Stomach smooth muscle (tissue), 2 donors: ENCODE results near the gene HAPLN3.

ENCODE experiments used
- H3K27ac ChIP-seq: one replicate; pipeline ENCODE4 v1.7.0; 2013; ENCODE audit warnings: mild to moderate bottlenecking, low read length, inconsistent platforms
- H3K27me3 ChIP-seq, 2 donors: one replicate each; pipeline ENCODE4 v1.7.0; 2013; ENCODE audit warnings: low read length in 2 of 2; ENCODE audit not compliant: insufficient read depth in 2 of 2, control insufficient read depth in 1 of 2
- H3K36me3 ChIP-seq, 2 donors: one replicate each; pipeline ENCODE4 v1.7.0; 2013; ENCODE audit warnings: low read length in 2 of 2; ENCODE audit not compliant: control insufficient read depth in 2 of 2, insufficient read depth in 2 of 2
- H3K4me1 ChIP-seq: one replicate; pipeline ENCODE4 v1.7.0; 2013; ENCODE audit warnings: low read length; ENCODE audit not compliant: control insufficient read depth, insufficient read depth
- H3K4me3 ChIP-seq, 2 donors: one replicate each; pipeline ENCODE4 v1.7.0; 2013; ENCODE audit warnings: low read length in 2 of 2
- H3K9ac ChIP-seq, 2 donors: one replicate each; pipeline ENCODE4 v1.7.0; 2013; ENCODE audit warnings: low read length in 2 of 2, mild to moderate bottlenecking in 1 of 2
- H3K9me3 ChIP-seq, 2 donors: one replicate each; pipeline ENCODE4 v1.7.0; 2013; ENCODE audit warnings: low read length in 2 of 2; ENCODE audit not compliant: control insufficient read depth in 2 of 2
- donor health status: healthy.
- donor health status: Pancreatic carcinoma.

Gene HAPLN3

GRCh38 chr15:88894348-88894818 lies 961 bp downstream of the HAPLN3 start:
- Histone ChIP-seq H3K27me3 (peaks cover 17 to 28% of the 10 kb centered on the region in 2 donors), H3K4me1 (peaks cover 31% of the 10 kb centered on the region), H3K4me3 (peak overlapping the region; percentile 43 to 66), H3K36me3 (no peaks in the 10 kb centered on the region), H3K9ac (no peak overlapping the region), H3K27ac (no peak overlapping the region), H3K9me3 (no peaks in the 10 kb centered on the region)

GRCh38 chr15:88891540-88892254 lies 3.6 kb downstream of the HAPLN3 start:
- no peak overlapping the region for H3K9ac ChIP-seq
- no peaks in the 10 kb centered on the region for H3K9me3 ChIP-seq
- H3K36me3 ChIP-seq, result no peaks in the 10 kb centered on the region
- H3K4me1 ChIP-seq, result peaks cover 16% of the 10 kb centered on the region
- H3K27ac ChIP-seq, result no peak overlapping the region
- H3K4me3 ChIP-seq, result no peak overlapping the region
- peaks cover 17 to 28% of the 10 kb centered on the region in 2 donors for H3K27me3 ChIP-seq

- peaks cover 17 to 28% of the 10 kb centered on the region in 2 donors for H3K27me3 ChIP-seq
Measured at GRCh38 chr15:88890495-88890894, 4.8 kb downstream of the HAPLN3 start.

GRCh38 chr15:88888719-88889118 lies 6.6 kb downstream of the HAPLN3 start:
- no peaks in the 10 kb centered on the region for H3K4me1 ChIP-seq
- H3K36me3 ChIP-seq, result no peaks in the 10 kb centered on the region
- H3K9me3 ChIP-seq, result no peaks in the 10 kb centered on the region
- H3K9ac ChIP-seq, result no peak overlapping the region
- H3K4me3 ChIP-seq, result no peak overlapping the region
- peaks cover 9 to 12% of the 10 kb centered on the region in 2 donors for H3K27me3 ChIP-seq
- no peak overlapping the region for H3K27ac ChIP-seq

More at GRCh38 chr15:88890495-88890894, 4.8 kb downstream of the HAPLN3 start:
- no peak overlapping the region for H3K27ac ChIP-seq
- no peak overlapping the region for H3K4me3 ChIP-seq
- H3K9me3 ChIP-seq, result no peaks in the 10 kb centered on the region
- H3K9ac ChIP-seq, result no peak overlapping the region
- no peaks in the 10 kb centered on the region for H3K36me3 ChIP-seq
- peaks cover 14% of the 10 kb centered on the region for H3K4me1 ChIP-seq

- no peaks in the 10 kb centered on the region for H3K9me3 ChIP-seq
- no peak overlapping the region for H3K9ac ChIP-seq
- H3K27me3 ChIP-seq, result peaks cover 4 to 5% of the 10 kb centered on the region in 2 donors
- no peak overlapping the region for H3K4me3 ChIP-seq
- no peaks in the 10 kb centered on the region for H3K4me1 ChIP-seq
- H3K36me3 ChIP-seq, result no peaks in the 10 kb centered on the region
- H3K27ac ChIP-seq, result no peak overlapping the region
Measured at GRCh38 chr15:88887068-88887580, 8.2 kb downstream of the HAPLN3 start.

GRCh38 chr15:88882785-88883184 lies 12.6 kb downstream of the HAPLN3 start:
- no peaks in the 10 kb centered on the region for H3K4me1 ChIP-seq
- H3K4me3 ChIP-seq, result no peak overlapping the region
- H3K27me3 ChIP-seq, result no peaks in the 10 kb centered on the region
- H3K9me3 ChIP-seq, result no peaks in the 10 kb centered on the region
- no peak overlapping the region for H3K9ac ChIP-seq
- no peak overlapping the region for H3K27ac ChIP-seq
- H3K36me3 ChIP-seq, result no peaks in the 10 kb centered on the region

GRCh38 chr15:88881775-88882174 lies 13.6 kb downstream of the HAPLN3 start:
- Histone ChIP-seq H3K4me3 (no peak overlapping the region), H3K9ac (no peak overlapping the region), H3K27ac (no peak overlapping the region), H3K9me3 (no peaks in the 10 kb centered on the region), H3K36me3 (no peaks in the 10 kb centered on the region), H3K27me3 (no peaks in the 10 kb centered on the region), H3K4me1 (no peaks in the 10 kb centered on the region)

- Histone ChIP-seq H3K36me3 (no peaks in the 10 kb centered on the region), H3K4me3 (no peak overlapping the region), H3K4me1 (no peaks in the 10 kb centered on the region), H3K27me3 (no peaks in the 10 kb centered on the region), H3K9me3 (no peaks in the 10 kb centered on the region), H3K27ac (no peak overlapping the region), H3K9ac (no peak overlapping the region)
Measured at GRCh38 chr15:88880944-88881740, 14.2 kb downstream of the HAPLN3 start.

- Histone ChIP-seq H3K27ac (no peak overlapping the region), H3K9me3 (no peaks in the 10 kb centered on the region), H3K27me3 (no peaks in the 10 kb centered on the region), H3K4me1 (no peaks in the 10 kb centered on the region), H3K4me3 (no peak overlapping the region), H3K36me3 (no peaks in the 10 kb centered on the region), H3K9ac (no peak overlapping the region)
Measured at GRCh38 chr15:88878720-88879184, 16.6 kb downstream of the HAPLN3 start.

GRCh38 chr15:88877906-88878305 lies 17.4 kb downstream of the HAPLN3 start:
- H3K27me3 ChIP-seq, result no peaks in the 10 kb centered on the region

More at GRCh38 chr15:88877906-88878305, 17.4 kb downstream of the HAPLN3 start:
- Histone ChIP-seq H3K9ac (no peak overlapping the region), H3K4me1 (no peaks in the 10 kb centered on the region), H3K9me3 (no peaks in the 10 kb centered on the region), H3K27ac (no peak overlapping the region), H3K36me3 (no peaks in the 10 kb centered on the region), H3K4me3 (no peak overlapping the region)
